HG03378 (cell line): ENCODE results near the gene MTOR.

Source experiments
- ATAC-seq: cut with Tn5 transposase; IDR thresholded peaks from one replicate; pipeline ENCODE4 v1.9.1; 2021; ENCODE audit warnings: mild to moderate bottlenecking, moderate library complexity; ENCODE audit not compliant: unreplicated experiment

MTOR gene

GRCh38 chr1:11153184-11153583 is 109.2 kb downstream of the MTOR start:
- no peak for ATAC-seq

- no peak for ATAC-seq
Measured at GRCh38 chr1:11152755-11153154, 109.6 kb downstream of the MTOR start.

GRCh38 chr1:11151826-11152612 is 110.3 kb downstream of the MTOR start:
- no peak for ATAC-seq

- no peak for ATAC-seq
Measured at GRCh38 chr1:11151114-11151513, 111.2 kb downstream of the MTOR start.

GRCh38 chr1:11150326-11150725 is 112.0 kb downstream of the MTOR start:
- ATAC-seq, result no peak

GRCh38 chr1:11147197-11147770 is 115.1 kb downstream of the MTOR start:
- ATAC-seq, result no peak

GRCh38 chr1:11145741-11146140 is 116.6 kb downstream of the MTOR start:
- no peak for ATAC-seq

GRCh38 chr1:11144570-11145256 is 117.6 kb downstream of the MTOR start:
- no peak for ATAC-seq

- ATAC-seq, result no peak
Measured at GRCh38 chr1:11143907-11144306, 118.4 kb downstream of the MTOR start.

GRCh38 chr1:11143401-11143800 is 119.0 kb downstream of the MTOR start:
- ATAC-seq, result no peak

- no peak for ATAC-seq
Measured at GRCh38 chr1:11142618-11143391, 119.5 kb downstream of the MTOR start.

- no peak for ATAC-seq
Measured at GRCh38 chr1:11138952-11139351, 123.4 kb downstream of the MTOR start.

- ATAC-seq, result no peak
Measured at GRCh38 chr1:11138029-11138428, 124.3 kb downstream of the MTOR start.

- ATAC-seq, result no peak
Measured at GRCh38 chr1:11134898-11135266, 127.5 kb downstream of the MTOR start.

GRCh38 chr1:11134251-11134897 is 128.0 kb downstream of the MTOR start:
- no peak for ATAC-seq

- ATAC-seq, result no peak
Measured at GRCh38 chr1:11132563-11133293, 129.6 kb downstream of the MTOR start.

GRCh38 chr1:11131816-11132215 is 130.5 kb downstream of the MTOR start:
- ATAC-seq, result no peak

GRCh38 chr1:11130406-11130805 is 131.9 kb downstream of the MTOR start:
- ATAC-seq, result no peak

GRCh38 chr1:11129649-11130390 is 132.5 kb downstream of the MTOR start:
- ATAC-seq, result no peak

- ATAC-seq, result no peak
Measured at GRCh38 chr1:11126569-11126968, 135.8 kb downstream of the MTOR start.
